NCI-H748 (cell line): Measurements from ENCODE around the gene DCLK2.

ENCODE experiments used
- DNase-seq: peaks from one replicate; lab custom pipeline; 2025; ENCODE audit not compliant: unreplicated experiment; lab: John Stamatoyannopoulos, UW

Gene DCLK2

GRCh38 chr4:150078041-150078578 lies at the start of gene DCLK2:
Gene DCLK2, plus strand, starts transcription at chr4:150078445. Its CDS starts 583 bp downstream, at chr4:150079028.
- DNase-seq = peak; percentile 85

GRCh38 chr4:150032541-150032940 lies 45.7 kb upstream of the DCLK2 start:
- DNase-seq = no peak

- DNase-seq = no peak
Observed at GRCh38 chr4:150033081-150033480, 45.2 kb upstream of the DCLK2 start.

GRCh38 chr4:150033901-150034300 lies 44.3 kb upstream of the DCLK2 start:
- peak; percentile 45 for DNase-seq

- no peak for DNase-seq
Observed at GRCh38 chr4:150037251-150037856, 40.9 kb upstream of the DCLK2 start.

- no peak for DNase-seq
Observed at GRCh38 chr4:150038335-150039076, 39.7 kb upstream of the DCLK2 start.

GRCh38 chr4:150039274-150040127 lies 38.7 kb upstream of the DCLK2 start:
- DNase-seq = peak; percentile 31

GRCh38 chr4:150044517-150044916 lies 33.7 kb upstream of the DCLK2 start:
- DNase-seq = no peak

GRCh38 chr4:150045410-150045809 lies 32.8 kb upstream of the DCLK2 start:
- no peak for DNase-seq

GRCh38 chr4:150046728-150047217 lies 31.5 kb upstream of the DCLK2 start:
- no peak for DNase-seq

GRCh38 chr4:150047546-150047945 lies 30.7 kb upstream of the DCLK2 start:
- no peak for DNase-seq

GRCh38 chr4:150049682-150050081 lies 28.6 kb upstream of the DCLK2 start:
- no peak for DNase-seq

GRCh38 chr4:150050566-150050965 lies 27.7 kb upstream of the DCLK2 start:
- DNase-seq = no peak

GRCh38 chr4:150051111-150051510 lies 27.1 kb upstream of the DCLK2 start:
- DNase-seq = no peak

- DNase-seq = peak; percentile 2
Observed at GRCh38 chr4:150055467-150055866, 22.8 kb upstream of the DCLK2 start.

GRCh38 chr4:150056569-150056968 lies 21.7 kb upstream of the DCLK2 start:
- DNase-seq = no peak

GRCh38 chr4:150061086-150061776 lies 17.0 kb upstream of the DCLK2 start:
- no peak for DNase-seq

GRCh38 chr4:150063128-150063527 lies 15.1 kb upstream of the DCLK2 start:
- no peak for DNase-seq

GRCh38 chr4:150065740-150066139 lies 12.5 kb upstream of the DCLK2 start:
- DNase-seq = no peak

- no peak for DNase-seq
Observed at GRCh38 chr4:150067859-150068258, 10.4 kb upstream of the DCLK2 start.
